SK-N-SH (cell line): ENCODE data around the gene RAB11B. TPM values are rescaled to one million over a fixed set of nuclear protein-coding genes. Genes with fewer than 3 reads are reported as not detected.

Source experiments
- CTCF ChIA-PET: fragments of 300-600, 350-600 bp; formaldehyde crosslinking; extraction: SDS; loops from one replicate; lab custom pipeline; 2021; lab: Yijun Ruan, JAX
- POLR2A ChIA-PET: fragments of 350-600 bp; sonication (Branson Sonifier 250); formaldehyde crosslinking; extraction: SDS; loops from one replicate; lab custom pipeline; 2020; ENCODE audit warnings: antibody characterized with exemption, inconsistent platforms; lab: Yijun Ruan, JAX
- DNase-seq: peaks from one replicate; pipeline ENCODE4 v3.0.0; 2012
- H2AFZ ChIP-seq: fragments of 200-600 bp; sonication (generic); 2 replicates; pipeline ENCODE4 v1.8.1; 2016; ENCODE audit warnings: antibody characterized with exemption, mild to moderate bottlenecking, low read depth
- H3F3A ChIP-seq: fragments of 200-600 bp; sonication (generic); replicated peaks from 2 replicates; pipeline ENCODE3; 2016; ENCODE audit warnings: antibody characterized with exemption, mild to moderate bottlenecking; ENCODE audit not compliant: insufficient read depth
- H3K27ac ChIP-seq, 2 experiments: fragments of 200-500 bp in 1 of 2; fragments of 200-600 bp in 1 of 2; sonication (Bioruptor generic) in 1 of 2; sonication (generic), shearing (Covaris generic) in 1 of 2; 2 replicates each; pipeline versions ENCODE4 v1.5.1 to v1.6.1; 2014 to 2016; ENCODE audit warnings: low read depth in 2 of 2, inconsistent platforms in 1 of 2, low read length in 1 of 2, mild to moderate bottlenecking in 1 of 2, mixed read lengths in 1 of 2
- H3K27me3 ChIP-seq: fragments of 200-600 bp; sonication (generic), shearing (Covaris generic); 2 replicates; pipeline ENCODE4 v1.6.1; 2016; ENCODE audit warnings: mixed run types; ENCODE audit not compliant: insufficient read depth
- H3K36me3 ChIP-seq, 2 experiments: fragments of 200-500 bp in 1 of 2; fragments of 200-600 bp in 1 of 2; sonication (Bioruptor generic) in 1 of 2; sonication (generic) in 1 of 2; replicated peaks in 1 of 2; 2 replicates each; pipeline versions ENCODE3 to v1.5.1; 2014 to 2016; ENCODE audit warnings: low read length in 1 of 2, mild to moderate bottlenecking in 1 of 2; ENCODE audit not compliant: insufficient read depth in 2 of 2, control insufficient read depth in 1 of 2
- H3K4me1 ChIP-seq, 2 experiments: fragments of 200-500 bp in 1 of 2; fragments of 200-600 bp in 1 of 2; sonication (Bioruptor generic) in 1 of 2; sonication (generic), shearing (Covaris generic) in 1 of 2; 2 replicates each; pipeline versions ENCODE4 v1.5.1 to v1.6.1; 2014 to 2016; ENCODE audit warnings: low read depth in 1 of 2, low read length in 1 of 2, mixed run types in 1 of 2; ENCODE audit not compliant: insufficient read depth in 2 of 2, control insufficient read depth in 1 of 2
- H3K4me2 ChIP-seq: fragments of 200-600 bp; sonication (generic), shearing (Covaris generic); 2 replicates; pipeline ENCODE4 v1.6.1; 2017; ENCODE audit warnings: mixed run types
- H3K4me3 ChIP-seq, 2 experiments: fragments of 200-500 bp in 1 of 2; fragments of 200-600 bp in 1 of 2; sonication (Bioruptor generic) in 1 of 2; sonication (generic), shearing (Covaris generic) in 1 of 2; 2 replicates each; pipeline versions ENCODE4 v1.5.1 to v1.8.1; 2014 to 2016; ENCODE audit warnings: low read depth in 2 of 2, inconsistent platforms in 1 of 2, low read length in 1 of 2, mild to moderate bottlenecking in 1 of 2, mixed read lengths in 1 of 2, moderate library complexity in 1 of 2
- H3K79me2 ChIP-seq: fragments of 200-600 bp; sonication (generic); 2 replicates; pipeline ENCODE4 v1.8.1; 2017; ENCODE audit warnings: mild to moderate bottlenecking; ENCODE audit not compliant: insufficient read depth
- H3K9ac ChIP-seq: fragments of 200-600 bp; sonication (generic); 2 replicates; pipeline ENCODE4 v1.6.1; 2017; ENCODE audit warnings: mixed run types
- H3K9me2 ChIP-seq: fragments of 200-600 bp; sonication (generic); 2 replicates; pipeline ENCODE4 v1.6.1; 2017; ENCODE audit warnings: mixed run types
- H3K9me3 ChIP-seq: fragments of 200-600 bp; sonication (generic); 2 replicates; pipeline ENCODE4 v1.6.1; 2017; ENCODE audit warnings: mixed run types, mild to moderate bottlenecking, moderate library complexity
- H4K20me1 ChIP-seq: fragments of 200-600 bp; sonication (generic); 2 replicates; pipeline ENCODE4 v1.6.1; 2017; ENCODE audit warnings: mild to moderate bottlenecking, mixed run types; ENCODE audit not compliant: insufficient read depth
- EP300 ChIP-seq, 2 experiments: IDR thresholded peaks; 2 replicates each; pipeline versions ENCODE4 v1.4.0 to v1.6.1; 2012; ENCODE audit warnings: borderline replicate concordance in 1 of 2, low read depth in 1 of 2, low read length in 1 of 2
- FOXJ3 ChIP-seq: sonication (generic); formaldehyde crosslinking; IDR thresholded peaks from 2 replicates; pipeline ENCODE4 v1.5.1; 2020; ENCODE audit warnings: mild to moderate bottlenecking, missing genetic modification reagents
- GABPA ChIP-seq: IDR thresholded peaks from 2 replicates; pipeline ENCODE4 v1.4.0; 2012; ENCODE audit warnings: low read depth, mild to moderate bottlenecking
- GATA2 ChIP-seq: sonication (generic); formaldehyde crosslinking; IDR thresholded peaks from 2 replicates; pipeline ENCODE4 v1.5.0; 2020; ENCODE audit warnings: mild to moderate bottlenecking, missing genetic modification reagents
- MEF2A ChIP-seq: IDR thresholded peaks from 2 replicates; pipeline ENCODE4 v1.4.0; 2012; ENCODE audit warnings: low read depth, borderline replicate concordance
- NRF1 ChIP-seq: IDR thresholded peaks from 2 replicates; pipeline ENCODE4 v1.6.1; 2012; ENCODE audit warnings: low read depth, mild to moderate bottlenecking, low read length
- POLR2AphosphoS5 ChIP-seq: IDR thresholded peaks from 2 replicates; pipeline ENCODE4 v1.6.1; 2012; ENCODE audit warnings: low read depth, low read length
- RAD21 ChIP-seq: IDR thresholded peaks from 2 replicates; pipeline ENCODE4 v1.6.1; 2012; ENCODE audit warnings: mild to moderate bottlenecking, low read length
- RFX5 ChIP-seq: IDR thresholded peaks from 2 replicates; pipeline ENCODE4 v1.6.1; 2012; ENCODE audit warnings: mild to moderate bottlenecking, improper control_type of control experiment, low read length
- SIN3A ChIP-seq: IDR thresholded peaks from 2 replicates; pipeline ENCODE4 v1.6.1; 2012; ENCODE audit warnings: low read depth, mild to moderate bottlenecking, low read length, moderate library complexity, borderline replicate concordance
- TAF1 ChIP-seq: IDR thresholded peaks from 2 replicates; pipeline ENCODE4 v1.6.1; 2012; ENCODE audit warnings: low read depth, mild to moderate bottlenecking, low read length, moderate library complexity, borderline replicate concordance
- TCF12 ChIP-seq: IDR thresholded peaks from 2 replicates; pipeline ENCODE4 v1.4.0; 2012
- TEAD4 ChIP-seq: IDR thresholded peaks from 2 replicates; pipeline ENCODE4 v1.4.0; 2012; ENCODE audit warnings: mild to moderate bottlenecking, borderline replicate concordance; ENCODE audit not compliant: insufficient read depth
- YY1 ChIP-seq: IDR thresholded peaks from 2 replicates; pipeline ENCODE4 v1.4.0; 2012; ENCODE audit warnings: low read depth, mild to moderate bottlenecking
- WGBS: methylation state at CpG from one replicate; pipeline ENCODE4 v1.1.6; 2017; ENCODE audit warnings: low lambda C conversion rate; 5-methylcytosine and 5-hydroxymethylcytosine counted together
- polyA plus RNA-seq, 3 experiments: library from polyadenylated mRNA; depleted of rRNA; stranded (reverse); fragments of >200 nt; gene quantifications; 2 replicates each; pipeline ENCODE4 v1.2.3, GENCODE V29; 2012
- TF ChIP-seq, protein P1 (sequence below): IDR thresholded peaks from 2 replicates; pipeline ENCODE4 v1.4.0; 2012; ENCODE audit warnings: low read depth, borderline replicate concordance
- TF ChIP-seq, protein P2 (sequence below): fragments of 150-350 bp; IDR thresholded peaks from 2 replicates; pipeline ENCODE4 v1.6.1; 2016; ENCODE audit warnings: mild to moderate bottlenecking, low read depth, low read length
- TF ChIP-seq, protein P3 (sequence below): IDR thresholded peaks from 2 replicates; pipeline ENCODE4 v1.6.1; 2012; ENCODE audit warnings: mild to moderate bottlenecking, low read depth, low read length, moderate library complexity
- TF ChIP-seq, protein P4 (sequence below): IDR thresholded peaks from 2 replicates; pipeline ENCODE4 v1.4.0; 2012; ENCODE audit warnings: low read depth

The RAB11B gene
- polyA plus RNA-seq, 1 of the 3 experiments (the other 2 are of a cell fraction) = 127 TPM

DNA sequence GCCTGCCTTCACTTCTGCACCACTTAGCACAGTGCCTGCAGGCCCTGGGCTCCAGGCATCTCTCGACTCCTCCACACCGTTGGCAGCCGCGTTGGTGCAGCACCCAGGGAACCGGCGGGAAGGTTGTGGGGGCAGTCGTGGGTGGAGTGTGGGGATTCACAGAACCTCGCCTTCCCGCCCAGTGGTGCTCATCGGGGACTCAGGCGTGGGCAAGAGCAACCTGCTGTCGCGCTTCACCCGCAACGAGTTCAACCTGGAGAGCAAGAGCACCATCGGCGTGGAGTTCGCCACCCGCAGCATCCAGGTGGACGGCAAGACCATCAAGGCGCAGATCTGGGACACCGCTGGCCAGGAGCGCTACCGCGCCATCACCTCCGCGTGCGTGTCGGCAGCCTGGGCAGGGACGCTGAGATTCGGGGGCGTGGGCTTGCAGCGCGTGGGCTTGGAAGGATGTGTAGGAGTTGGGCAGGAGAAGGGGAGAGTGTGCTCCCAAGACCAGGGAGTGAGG, 9.6 kb downstream of the RAB11B start:
- POLR2A ChIA-PET = no interaction called here
- Histone ChIP-seq H4K20me1 (peaks cover 40% of the 10 kb centered on the region), H2AFZ (no peak overlapping the region), H3K9me2 (no peaks in the 10 kb centered on the region), H3K4me1 (peaks cover 0 to 4% of the 10 kb centered on the region in 2 experiments; a peak in 2 of 4 replicates), H3K9me3 (no peaks in the 10 kb centered on the region), H3K27ac (no peak overlapping the region), H3K4me2 (no peak overlapping the region), H3K9ac (no peak overlapping the region), H3F3A (no peaks in the 10 kb centered on the region), H3K79me2 (peaks cover 49% of the 10 kb centered on the region), H3K27me3 (no peaks in the 10 kb centered on the region), H3K4me3 (no peak overlapping the region), H3K36me3 (peaks cover 0 to 17% of the 10 kb centered on the region in 2 experiments)
- WGBS = 97% methylated on average over 22 of the region's 34 CpGs
- CTCF ChIA-PET = no interaction called here
- DNase-seq = no peak
- TF ChIP-seq TEAD4 (no peak), YY1 (no peak), TCF12 (no peak), POLR2AphosphoS5 (no peak), RFX5 (no peak), GATA2 (CRISPR knock-in tag) (no peak), SIN3A (no peak)
- TF ChIP-seq, protein P1, sequence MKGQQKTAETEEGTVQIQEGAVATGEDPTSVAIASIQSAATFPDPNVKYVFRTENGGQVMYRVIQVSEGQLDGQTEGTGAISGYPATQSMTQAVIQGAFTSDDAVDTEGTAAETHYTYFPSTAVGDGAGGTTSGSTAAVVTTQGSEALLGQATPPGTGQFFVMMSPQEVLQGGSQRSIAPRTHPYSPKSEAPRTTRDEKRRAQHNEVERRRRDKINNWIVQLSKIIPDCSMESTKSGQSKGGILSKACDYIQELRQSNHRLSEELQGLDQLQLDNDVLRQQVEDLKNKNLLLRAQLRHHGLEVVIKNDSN = no peak
- TF ChIP-seq, protein P2, sequence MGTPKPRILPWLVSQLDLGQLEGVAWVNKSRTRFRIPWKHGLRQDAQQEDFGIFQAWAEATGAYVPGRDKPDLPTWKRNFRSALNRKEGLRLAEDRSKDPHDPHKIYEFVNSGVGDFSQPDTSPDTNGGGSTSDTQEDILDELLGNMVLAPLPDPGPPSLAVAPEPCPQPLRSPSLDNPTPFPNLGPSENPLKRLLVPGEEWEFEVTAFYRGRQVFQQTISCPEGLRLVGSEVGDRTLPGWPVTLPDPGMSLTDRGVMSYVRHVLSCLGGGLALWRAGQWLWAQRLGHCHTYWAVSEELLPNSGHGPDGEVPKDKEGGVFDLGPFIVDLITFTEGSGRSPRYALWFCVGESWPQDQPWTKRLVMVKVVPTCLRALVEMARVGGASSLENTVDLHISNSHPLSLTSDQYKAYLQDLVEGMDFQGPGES = no peak

DNA sequence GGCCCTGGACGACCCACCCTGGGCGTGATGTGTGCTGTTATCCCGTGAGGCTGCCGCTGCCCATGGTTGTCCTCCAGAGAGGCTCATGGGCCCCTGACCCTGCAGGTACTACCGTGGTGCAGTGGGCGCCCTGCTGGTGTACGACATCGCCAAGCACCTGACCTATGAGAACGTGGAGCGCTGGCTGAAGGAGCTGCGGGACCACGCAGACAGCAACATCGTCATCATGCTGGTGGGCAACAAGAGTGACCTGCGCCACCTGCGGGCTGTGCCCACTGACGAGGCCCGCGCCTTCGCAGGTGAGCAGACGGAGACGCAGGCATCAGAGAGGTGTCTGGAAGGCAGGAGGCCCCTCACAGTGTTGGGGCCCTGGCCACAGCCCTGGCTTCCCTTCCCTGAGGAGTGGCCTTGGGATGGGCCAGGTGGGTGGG, 11.8 kb downstream of the RAB11B start:
- peaks cover 28% of the 10 kb centered on the region for H3K79me2 ChIP-seq
- peaks cover 0 to 22% of the 10 kb centered on the region in 2 experiments for H3K36me3 ChIP-seq
- no peak for DNase-seq
- no peaks in the 10 kb centered on the region for H3K27me3 ChIP-seq
- 97% methylated on average over 13 of the region's 21 CpGs for WGBS
- no peak overlapping the region for H3K9ac ChIP-seq
- TF ChIP-seq GABPA (no peak), RAD21 (no peak), NRF1 (no peak), EP300 (IDR thresholded peaks at IDR 0.05; ENCODE audit: borderline replicate concordance in 1 of 2, low read depth in 1 of 2, low read length in 1 of 2) (no peak), MEF2A (no peak), FOXJ3 (no peak), TAF1 (no peak)
- TF ChIP-seq, protein P2 = no peak
- TF ChIP-seq, protein P3, sequence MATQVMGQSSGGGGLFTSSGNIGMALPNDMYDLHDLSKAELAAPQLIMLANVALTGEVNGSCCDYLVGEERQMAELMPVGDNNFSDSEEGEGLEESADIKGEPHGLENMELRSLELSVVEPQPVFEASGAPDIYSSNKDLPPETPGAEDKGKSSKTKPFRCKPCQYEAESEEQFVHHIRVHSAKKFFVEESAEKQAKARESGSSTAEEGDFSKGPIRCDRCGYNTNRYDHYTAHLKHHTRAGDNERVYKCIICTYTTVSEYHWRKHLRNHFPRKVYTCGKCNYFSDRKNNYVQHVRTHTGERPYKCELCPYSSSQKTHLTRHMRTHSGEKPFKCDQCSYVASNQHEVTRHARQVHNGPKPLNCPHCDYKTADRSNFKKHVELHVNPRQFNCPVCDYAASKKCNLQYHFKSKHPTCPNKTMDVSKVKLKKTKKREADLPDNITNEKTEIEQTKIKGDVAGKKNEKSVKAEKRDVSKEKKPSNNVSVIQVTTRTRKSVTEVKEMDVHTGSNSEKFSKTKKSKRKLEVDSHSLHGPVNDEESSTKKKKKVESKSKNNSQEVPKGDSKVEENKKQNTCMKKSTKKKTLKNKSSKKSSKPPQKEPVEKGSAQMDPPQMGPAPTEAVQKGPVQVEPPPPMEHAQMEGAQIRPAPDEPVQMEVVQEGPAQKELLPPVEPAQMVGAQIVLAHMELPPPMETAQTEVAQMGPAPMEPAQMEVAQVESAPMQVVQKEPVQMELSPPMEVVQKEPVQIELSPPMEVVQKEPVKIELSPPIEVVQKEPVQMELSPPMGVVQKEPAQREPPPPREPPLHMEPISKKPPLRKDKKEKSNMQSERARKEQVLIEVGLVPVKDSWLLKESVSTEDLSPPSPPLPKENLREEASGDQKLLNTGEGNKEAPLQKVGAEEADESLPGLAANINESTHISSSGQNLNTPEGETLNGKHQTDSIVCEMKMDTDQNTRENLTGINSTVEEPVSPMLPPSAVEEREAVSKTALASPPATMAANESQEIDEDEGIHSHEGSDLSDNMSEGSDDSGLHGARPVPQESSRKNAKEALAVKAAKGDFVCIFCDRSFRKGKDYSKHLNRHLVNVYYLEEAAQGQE = no peak
- TF ChIP-seq, protein P4, sequence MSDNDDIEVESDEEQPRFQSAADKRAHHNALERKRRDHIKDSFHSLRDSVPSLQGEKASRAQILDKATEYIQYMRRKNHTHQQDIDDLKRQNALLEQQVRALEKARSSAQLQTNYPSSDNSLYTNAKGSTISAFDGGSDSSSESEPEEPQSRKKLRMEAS = no peak
- peaks cover 4% of the 10 kb centered on the region for H3F3A ChIP-seq
- H4K20me1 ChIP-seq = peaks cover 21% of the 10 kb centered on the region
- no peak overlapping the region for H3K27ac ChIP-seq
- H2AFZ ChIP-seq = no peak overlapping the region
- no peak overlapping the region for H3K4me3 ChIP-seq
- H3K9me3 ChIP-seq = no peaks in the 10 kb centered on the region
- ChIA-PET POLR2A (no interaction called here), CTCF (interaction anchor here (0.6 to 1.0 kb wide), 2 partner anchors 41 to 48 kb away, joined by 3 to 4 read pairs; no protein-coding TSS in a partner anchor)
- no peaks in the 10 kb centered on the region for H3K9me2 ChIP-seq
- peaks cover 0 to 3% of the 10 kb centered on the region in 2 experiments; a peak in 2 of 4 replicates for H3K4me1 ChIP-seq
- no peak overlapping the region for H3K4me2 ChIP-seq
